ENCODE measurements around the gene DCTN2. TPM values are rescaled to one million over a fixed set of nuclear protein-coding genes. Genes with fewer than 3 reads are reported as not detected.
"Not testable (repeated sequence)": the region's sequence is repeated elsewhere in the genome, so short reads cannot be mapped to it uniquely, and the experiment has no call there.

DCTN2 gene
- total and polyA plus RNA-seq, 9 donors = 108 to 174 (median 151) TPM

GRCh38 chr12:57511161-57511560, 35.8 kb downstream of the DCTN2 start:
- H3K36me3 ChIP-seq (ENCODE audit: control insufficient read depth, insufficient read depth, low read length) = peaks cover 70% of the 10 kb centered on the region
- no peak overlapping the region for H3K27ac ChIP-seq (ENCODE audit: low read length)
- DNase-seq = no peak
- no peaks in the 10 kb centered on the region for H3K27me3 ChIP-seq (ENCODE audit: control insufficient read depth, insufficient read depth, low read length)
- H3K9me3 ChIP-seq (replicated peaks; ENCODE audit: control insufficient read depth, low read depth, low read length) = no peaks in the 10 kb centered on the region
- H3K4me3 ChIP-seq (ENCODE audit: low read length) = no peak overlapping the region
- WGBS (ENCODE audit: insufficient coverage) = 92% methylated on average over 4 of the region's 4 CpGs
- H3K4me1 ChIP-seq (ENCODE audit: control insufficient read depth, insufficient read depth, low read length) = no peaks in the 10 kb centered on the region

- H3K4me3 ChIP-seq (ENCODE audit: low read length); H3K4me1 ChIP-seq (ENCODE audit: control insufficient read depth, insufficient read depth, low read length); H3K27ac ChIP-seq (ENCODE audit: low read length); DNase-seq; H3K27me3 ChIP-seq (ENCODE audit: control insufficient read depth, insufficient read depth, low read length); H3K9me3 ChIP-seq (replicated peaks; ENCODE audit: control insufficient read depth, low read depth, low read length): not testable (repeated sequence)
- peaks cover 65% of the 10 kb centered on the region for H3K36me3 ChIP-seq (ENCODE audit: control insufficient read depth, insufficient read depth, low read length)
- WGBS (ENCODE audit: insufficient coverage) = 100% methylated on average over 4 of the region's 28 CpGs
Observed at GRCh38 chr12:57507796-57508195, 39.2 kb downstream of the DCTN2 start.

- not testable (repeated sequence) for H3K9me3 ChIP-seq (replicated peaks; ENCODE audit: control insufficient read depth, low read depth, low read length); H3K27me3 ChIP-seq (ENCODE audit: control insufficient read depth, insufficient read depth, low read length); H3K4me3 ChIP-seq (ENCODE audit: low read length); H3K4me1 ChIP-seq (ENCODE audit: control insufficient read depth, insufficient read depth, low read length); DNase-seq; H3K27ac ChIP-seq (ENCODE audit: low read length)
- no CpG with 5 or more reads among the region's 4 CpGs for WGBS (ENCODE audit: insufficient coverage)
- peaks cover 61% of the 10 kb centered on the region for H3K36me3 ChIP-seq (ENCODE audit: control insufficient read depth, insufficient read depth, low read length)
Observed at GRCh38 chr12:57506541-57506940, 40.5 kb downstream of the DCTN2 start.

- WGBS (ENCODE audit: insufficient coverage) = no CpG with 5 or more reads among the region's 22 CpGs
- not testable (repeated sequence) for DNase-seq; H3K4me1 ChIP-seq (ENCODE audit: control insufficient read depth, insufficient read depth, low read length); H3K27me3 ChIP-seq (ENCODE audit: control insufficient read depth, insufficient read depth, low read length); H3K27ac ChIP-seq (ENCODE audit: low read length); H3K4me3 ChIP-seq (ENCODE audit: low read length); H3K9me3 ChIP-seq (replicated peaks; ENCODE audit: control insufficient read depth, low read depth, low read length)
- peaks cover 67% of the 10 kb centered on the region for H3K36me3 ChIP-seq (ENCODE audit: control insufficient read depth, insufficient read depth, low read length)
Observed at GRCh38 chr12:57502311-57502969, 44.6 kb downstream of the DCTN2 start.

- no peak overlapping the region for H3K27ac ChIP-seq (ENCODE audit: low read length)
- no peak for DNase-seq
- no peaks in the 10 kb centered on the region for H3K9me3 ChIP-seq (replicated peaks; ENCODE audit: control insufficient read depth, low read depth, low read length)
- H3K36me3 ChIP-seq (ENCODE audit: control insufficient read depth, insufficient read depth, low read length) = peaks cover 65% of the 10 kb centered on the region
- 96% methylated on average over 8 of the region's 11 CpGs for WGBS (ENCODE audit: insufficient coverage)
- no peaks in the 10 kb centered on the region for H3K27me3 ChIP-seq (ENCODE audit: control insufficient read depth, insufficient read depth, low read length)
- no peaks in the 10 kb centered on the region for H3K4me1 ChIP-seq (ENCODE audit: control insufficient read depth, insufficient read depth, low read length)
- no peak overlapping the region for H3K4me3 ChIP-seq (ENCODE audit: low read length)
Observed at GRCh38 chr12:57500213-57500612, 46.8 kb downstream of the DCTN2 start.

- no CpG with 5 or more reads among the region's 4 CpGs for WGBS (ENCODE audit: insufficient coverage)
- no peak overlapping the region for H3K4me3 ChIP-seq (ENCODE audit: low read length)
- H3K27ac ChIP-seq (ENCODE audit: low read length) = no peak overlapping the region
- peaks cover 49% of the 10 kb centered on the region for H3K36me3 ChIP-seq (ENCODE audit: control insufficient read depth, insufficient read depth, low read length)
- H3K4me1 ChIP-seq (ENCODE audit: control insufficient read depth, insufficient read depth, low read length) = no peaks in the 10 kb centered on the region
- no peaks in the 10 kb centered on the region for H3K9me3 ChIP-seq (replicated peaks; ENCODE audit: control insufficient read depth, low read depth, low read length)
- no peaks in the 10 kb centered on the region for H3K27me3 ChIP-seq (ENCODE audit: control insufficient read depth, insufficient read depth, low read length)
- DNase-seq = no peak
Observed at GRCh38 chr12:57498571-57498970, 48.4 kb downstream of the DCTN2 start.

GRCh38 chr12:57498132-57498502, 48.9 kb downstream of the DCTN2 start:
- H3K36me3 ChIP-seq (ENCODE audit: control insufficient read depth, insufficient read depth, low read length) = peaks cover 48% of the 10 kb centered on the region
- WGBS (ENCODE audit: insufficient coverage) = 78% methylated on average over 3 of the region's 9 CpGs
- H3K27ac ChIP-seq (ENCODE audit: low read length) = no peak overlapping the region
- H3K4me3 ChIP-seq (ENCODE audit: low read length) = no peak overlapping the region
- no peak for DNase-seq
- no peaks in the 10 kb centered on the region for H3K27me3 ChIP-seq (ENCODE audit: control insufficient read depth, insufficient read depth, low read length)
- H3K4me1 ChIP-seq (ENCODE audit: control insufficient read depth, insufficient read depth, low read length) = no peaks in the 10 kb centered on the region
- H3K9me3 ChIP-seq (replicated peaks; ENCODE audit: control insufficient read depth, low read depth, low read length) = no peaks in the 10 kb centered on the region

GRCh38 chr12:57497223-57498131, 49.5 kb downstream of the DCTN2 start:
- no peak for DNase-seq
- no peaks in the 10 kb centered on the region for H3K4me1 ChIP-seq (ENCODE audit: control insufficient read depth, insufficient read depth, low read length)
- H3K9me3 ChIP-seq (replicated peaks; ENCODE audit: control insufficient read depth, low read depth, low read length) = no peaks in the 10 kb centered on the region
- no peak overlapping the region for H3K27ac ChIP-seq (ENCODE audit: low read length)
- H3K36me3 ChIP-seq (ENCODE audit: control insufficient read depth, insufficient read depth, low read length) = peaks cover 53% of the 10 kb centered on the region
- WGBS (ENCODE audit: insufficient coverage) = 96% methylated on average over 11 of the region's 12 CpGs
- H3K4me3 ChIP-seq (ENCODE audit: low read length) = no peak overlapping the region
- no peaks in the 10 kb centered on the region for H3K27me3 ChIP-seq (ENCODE audit: control insufficient read depth, insufficient read depth, low read length)

- no peaks in the 10 kb centered on the region for H3K27me3 ChIP-seq (ENCODE audit: control insufficient read depth, insufficient read depth, low read length)
- no peak for DNase-seq
- H3K9me3 ChIP-seq (replicated peaks; ENCODE audit: control insufficient read depth, low read depth, low read length) = no peaks in the 10 kb centered on the region
- H3K4me3 ChIP-seq (ENCODE audit: low read length) = no peak overlapping the region
- H3K36me3 ChIP-seq (ENCODE audit: control insufficient read depth, insufficient read depth, low read length) = peaks cover 48% of the 10 kb centered on the region
- H3K4me1 ChIP-seq (ENCODE audit: control insufficient read depth, insufficient read depth, low read length) = no peaks in the 10 kb centered on the region
- H3K27ac ChIP-seq (ENCODE audit: low read length) = no peak overlapping the region
Observed at GRCh38 chr12:57496822-57497221, 50.2 kb downstream of the DCTN2 start.

GRCh38 chr12:57495051-57495701, 51.8 kb downstream of the DCTN2 start:
- not testable (repeated sequence) for H3K27me3 ChIP-seq (ENCODE audit: control insufficient read depth, insufficient read depth, low read length); DNase-seq; H3K27ac ChIP-seq (ENCODE audit: low read length); H3K4me1 ChIP-seq (ENCODE audit: control insufficient read depth, insufficient read depth, low read length); H3K4me3 ChIP-seq (ENCODE audit: low read length); H3K9me3 ChIP-seq (replicated peaks; ENCODE audit: control insufficient read depth, low read depth, low read length)
- WGBS (ENCODE audit: insufficient coverage) = 96% methylated on average over 25 of the region's 48 CpGs
- H3K36me3 ChIP-seq (ENCODE audit: control insufficient read depth, insufficient read depth, low read length) = peaks cover 49% of the 10 kb centered on the region

All from muscle of leg (tissue), 11 donors.